Progenitor cell of endocrine pancreas (in vitro differentiated cells): Measurements from ENCODE around the gene POLR3K. TPM values are rescaled to one million over a fixed set of nuclear protein-coding genes. Genes with fewer than 3 reads are reported as not detected.

ENCODE experiments used
- DNase-seq: peaks from one replicate; pipeline ENCODE4 v3.0.0; 2021; ENCODE audit warnings: low spot score; ENCODE audit not compliant: unreplicated experiment
- H3K27ac Mint-ChIP-seq: 2 replicates; pipeline ENCODE4 v1.8.0; 2021; ENCODE audit warnings: mild to moderate bottlenecking, moderate library complexity, mixed read lengths
- H3K27me3 Mint-ChIP-seq: 2 replicates; pipeline ENCODE4 v1.8.0; 2021; ENCODE audit warnings: mixed read lengths
- H3K36me3 Mint-ChIP-seq: 2 replicates; pipeline ENCODE4 v1.8.0; 2022; ENCODE audit warnings: mixed read lengths; ENCODE audit not compliant: insufficient read depth
- H3K4me1 Mint-ChIP-seq: 2 replicates; pipeline ENCODE4 v1.8.0; 2021; ENCODE audit warnings: low read depth, mixed read lengths
- H3K4me3 Mint-ChIP-seq: 2 replicates; pipeline ENCODE4 v1.8.0; 2021; ENCODE audit warnings: low read depth, mild to moderate bottlenecking, moderate library complexity, mixed read lengths
- H3K9me3 Mint-ChIP-seq: 2 replicates; pipeline ENCODE4 v1.8.0; 2021; ENCODE audit warnings: low read depth, mixed read lengths
- CTCF ChIP-seq: fragments of 200-600 bp; sonication (generic); IDR thresholded peaks from one replicate; pipeline ENCODE4 v1.5.0; 2021; ENCODE audit warnings: antibody characterized with exemption, mild to moderate bottlenecking; ENCODE audit not compliant: unreplicated experiment
- total RNA-seq: library from RNA; stranded (reverse); gene quantifications from 2 replicates; pipeline ENCODE4 v1.2.1, GENCODE V29; 2021

The POLR3K gene
- total RNA-seq, 1 donor from 2014 or later, result 11.1 TPM

- Mint-ChIP-seq H3K9me3 (peaks cover 8% of the 10 kb centered on the region), H3K27ac (no peak overlapping the region), H3K27me3 (no peaks in the 10 kb centered on the region), H3K4me3 (no peak overlapping the region), H3K36me3 (peaks cover 14% of the 10 kb centered on the region), H3K4me1 (no peaks in the 10 kb centered on the region)
- no peak for TF ChIP-seq CTCF
- DNase-seq, result no peak
Measured at GRCh38 chr16:37511-37910, 15.9 kb downstream of the POLR3K start.

DNA sequence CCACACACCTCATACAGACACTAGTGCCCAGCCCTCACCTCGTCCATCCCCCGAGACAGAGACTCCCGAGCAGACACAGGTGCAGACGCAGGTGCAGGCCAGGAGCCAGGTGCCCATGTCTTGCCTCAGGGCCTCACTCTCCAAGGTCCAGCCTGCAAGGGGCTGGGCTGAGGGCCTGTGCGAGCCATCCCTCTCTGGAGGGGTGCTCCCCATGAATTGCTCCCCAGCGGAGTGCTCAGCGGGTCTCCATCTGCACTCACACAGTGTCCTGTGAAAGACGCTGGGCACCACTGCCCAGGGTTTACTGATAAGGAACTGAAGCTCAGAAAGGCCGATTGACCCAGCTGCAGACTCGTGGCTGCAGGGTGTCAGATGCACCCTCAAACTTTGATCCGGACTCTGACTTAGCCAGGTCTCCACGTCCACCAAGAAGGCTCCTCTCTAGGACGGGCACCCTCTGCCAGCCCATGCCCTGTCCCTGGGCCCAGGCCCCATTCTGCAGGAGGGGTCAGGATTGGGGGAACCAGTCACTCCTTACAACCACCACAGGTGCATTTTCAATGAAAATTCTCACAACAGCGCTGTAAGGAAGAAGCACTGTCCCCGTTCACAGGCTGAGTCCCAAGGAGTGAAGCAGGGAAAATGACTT, 16.9 kb downstream of the POLR3K start:
- H3K36me3 Mint-ChIP-seq, result peaks cover 6% of the 10 kb centered on the region
- no peak for DNase-seq
- no peak overlapping the region for H3K27ac Mint-ChIP-seq
- no peak overlapping the region for H3K4me3 Mint-ChIP-seq
- no peaks in the 10 kb centered on the region for H3K27me3 Mint-ChIP-seq
- H3K4me1 Mint-ChIP-seq, result no peaks in the 10 kb centered on the region
- no peak for TF ChIP-seq CTCF
- no peaks in the 10 kb centered on the region for H3K9me3 Mint-ChIP-seq

- Mint-ChIP-seq H3K27ac (no peak overlapping the region), H3K36me3 (no peaks in the 10 kb centered on the region), H3K4me1 (no peaks in the 10 kb centered on the region), H3K27me3 (no peaks in the 10 kb centered on the region), H3K4me3 (no peak overlapping the region), H3K9me3 (no peaks in the 10 kb centered on the region)
- no peak for TF ChIP-seq CTCF
- no peak for DNase-seq
Measured at GRCh38 chr16:35678-36305, 17.6 kb downstream of the POLR3K start.

GRCh38 chr16:35011-35677, 18.3 kb downstream of the POLR3K start:
- H3K27me3 Mint-ChIP-seq, result no peaks in the 10 kb centered on the region
- H3K27ac Mint-ChIP-seq, result no peak overlapping the region
- TF ChIP-seq CTCF, result no peak
- DNase-seq, result no peak
- H3K9me3 Mint-ChIP-seq, result no peaks in the 10 kb centered on the region
- H3K36me3 Mint-ChIP-seq, result no peaks in the 10 kb centered on the region
- H3K4me3 Mint-ChIP-seq, result no peak overlapping the region
- H3K4me1 Mint-ChIP-seq, result no peaks in the 10 kb centered on the region

- TF ChIP-seq CTCF, result no peak
- DNase-seq, result no peak
- no peaks in the 10 kb centered on the region for H3K27me3 Mint-ChIP-seq
- H3K27ac Mint-ChIP-seq, result no peak overlapping the region
- H3K4me1 Mint-ChIP-seq, result no peaks in the 10 kb centered on the region
- H3K9me3 Mint-ChIP-seq, result no peaks in the 10 kb centered on the region
- no peaks in the 10 kb centered on the region for H3K36me3 Mint-ChIP-seq
- no peak overlapping the region for H3K4me3 Mint-ChIP-seq
Measured at GRCh38 chr16:34648-34987, 18.8 kb downstream of the POLR3K start.
